Activated B cell treated with CpG ODN at 0.5 μM for 24 hours (primary cell): ENCODE measurements around the gene NDE1. TPM values are rescaled to one million over a fixed set of nuclear protein-coding genes. Genes with fewer than 3 reads are reported as not detected.
"Not testable (repeated sequence)": the region's sequence is repeated elsewhere in the genome, so short reads cannot be mapped to it uniquely, and the experiment has no call there.

ENCODE experiments used
- ATAC-seq: fragments of 200-7000 bp; cut with Tn5 transposase; one replicate; pipeline ENCODE4 v1.10.0; 2021; ENCODE audit warnings: low read depth, mild to moderate bottlenecking, moderate library complexity
- CTCF ChIA-PET: fragments of 350-600 bp; sonication (Branson Sonifier 250); formaldehyde crosslinking; loops from one replicate; lab custom pipeline; 2021; ENCODE audit warnings: antibody characterized with exemption; lab: Charles Lee
- POLR2A ChIA-PET: fragments of 350-600 bp; sonication (Branson Sonifier 250); formaldehyde crosslinking; loops from one replicate; lab custom pipeline; 2021; ENCODE audit warnings: antibody characterized with exemption; lab: Charles Lee
- DNase-seq: peaks from one replicate; pipeline ENCODE4 v3.0.0; 2022
- H3K27ac Mint-ChIP-seq: one replicate; pipeline ENCODE4 v1.8.0; 2020; ENCODE audit warnings: mixed read lengths
- H3K27me3 Mint-ChIP-seq: one replicate; pipeline ENCODE4 v1.8.0; 2021; ENCODE audit warnings: mixed read lengths
- H3K36me3 Mint-ChIP-seq: one replicate; pipeline ENCODE4 v1.8.0; 2021; ENCODE audit warnings: low read depth, mixed read lengths
- H3K4me1 Mint-ChIP-seq: one replicate; pipeline ENCODE4 v1.8.0; 2021; ENCODE audit warnings: mixed read lengths
- H3K4me3 Mint-ChIP-seq: one replicate; pipeline ENCODE4 v1.8.0; 2020; ENCODE audit warnings: mild to moderate bottlenecking, mixed read lengths
- H3K9me3 Mint-ChIP-seq: one replicate; pipeline ENCODE4 v1.8.0; 2020; ENCODE audit warnings: mixed read lengths
- intact Hi-C: fragments of 100-400 bp; cut with micrococcal nuclease; formaldehyde crosslinking; loops from one replicate; pipeline ENCODE4 v1.15.1; 2024
- total RNA-seq: library from RNA; stranded (reverse); gene quantifications from 2 replicates; pipeline ENCODE4 v1.2.3, GENCODE V29; 2022
- TF ChIP-seq, protein P1 (sequence below): fragments of 200-600 bp; IDR thresholded peaks from one replicate; pipeline ENCODE4 v1.8.0; 2022; ENCODE audit warnings: antibody characterized with exemption, mild to moderate bottlenecking

The NDE1 gene
- total RNA-seq, 1 donor from 2014 or later = 163 TPM

- H3K4me1 Mint-ChIP-seq = no peaks in the 10 kb centered on the region
Observed at GRCh38 chr16:15605839-15606517, 44.1 kb upstream of the NDE1 start.

DNA sequence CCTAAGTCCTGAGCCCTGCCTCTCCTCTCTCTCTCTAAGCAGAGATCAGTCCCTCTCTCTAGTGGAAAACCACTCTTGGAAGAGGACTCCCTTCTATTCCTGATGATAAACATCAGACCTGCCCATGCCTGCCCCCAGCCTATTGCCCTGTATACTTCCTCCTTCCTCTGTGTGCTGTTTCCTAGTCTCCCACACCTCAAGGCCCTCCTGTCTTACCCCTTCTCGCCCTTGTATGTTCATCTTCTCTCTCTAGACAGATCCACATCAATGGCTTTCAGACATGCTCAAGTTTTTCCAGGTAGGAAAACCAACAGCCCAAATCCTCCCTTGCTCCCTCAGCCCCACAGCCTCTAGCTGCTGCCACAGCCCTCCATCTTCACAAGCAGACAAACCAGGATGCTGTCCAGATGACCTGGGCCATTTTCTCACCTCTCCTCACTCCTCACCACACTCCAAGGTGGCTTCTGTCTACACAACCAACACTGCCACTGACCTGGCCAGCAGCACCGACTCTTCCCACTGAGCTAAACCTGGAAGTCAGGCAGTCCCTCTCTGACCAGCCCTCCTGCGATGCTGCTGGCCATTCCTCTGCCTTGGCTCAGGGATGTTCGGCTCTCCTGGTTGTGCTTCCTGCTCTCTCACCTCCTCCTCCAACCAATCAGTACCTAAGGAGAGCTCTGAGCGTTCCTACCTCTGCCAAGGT is 43.4 kb upstream of the NDE1 start:
- Mint-ChIP-seq H3K27me3 (no peaks in the 10 kb centered on the region), H3K36me3 (peaks cover 97% of the 10 kb centered on the region), H3K9me3 (no peaks in the 10 kb centered on the region), H3K4me3 (no peak overlapping the region), H3K4me1 (no peaks in the 10 kb centered on the region), H3K27ac (peak overlapping the region; percentile 69)
- TF ChIP-seq, protein P1, sequence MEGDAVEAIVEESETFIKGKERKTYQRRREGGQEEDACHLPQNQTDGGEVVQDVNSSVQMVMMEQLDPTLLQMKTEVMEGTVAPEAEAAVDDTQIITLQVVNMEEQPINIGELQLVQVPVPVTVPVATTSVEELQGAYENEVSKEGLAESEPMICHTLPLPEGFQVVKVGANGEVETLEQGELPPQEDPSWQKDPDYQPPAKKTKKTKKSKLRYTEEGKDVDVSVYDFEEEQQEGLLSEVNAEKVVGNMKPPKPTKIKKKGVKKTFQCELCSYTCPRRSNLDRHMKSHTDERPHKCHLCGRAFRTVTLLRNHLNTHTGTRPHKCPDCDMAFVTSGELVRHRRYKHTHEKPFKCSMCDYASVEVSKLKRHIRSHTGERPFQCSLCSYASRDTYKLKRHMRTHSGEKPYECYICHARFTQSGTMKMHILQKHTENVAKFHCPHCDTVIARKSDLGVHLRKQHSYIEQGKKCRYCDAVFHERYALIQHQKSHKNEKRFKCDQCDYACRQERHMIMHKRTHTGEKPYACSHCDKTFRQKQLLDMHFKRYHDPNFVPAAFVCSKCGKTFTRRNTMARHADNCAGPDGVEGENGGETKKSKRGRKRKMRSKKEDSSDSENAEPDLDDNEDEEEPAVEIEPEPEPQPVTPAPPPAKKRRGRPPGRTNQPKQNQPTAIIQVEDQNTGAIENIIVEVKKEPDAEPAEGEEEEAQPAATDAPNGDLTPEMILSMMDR = no peak
- CTCF ChIA-PET = no interaction called here
- DNase-seq (no peak), ATAC-seq (no peak)
- intact Hi-C loops = no loop called here
- POLR2A ChIA-PET = no interaction called here

More at GRCh38 chr16:15605839-15606517, 44.1 kb upstream of the NDE1 start:
- no peak for ATAC-seq
- no peaks in the 10 kb centered on the region for H3K9me3 Mint-ChIP-seq
- H3K4me3 Mint-ChIP-seq = no peak overlapping the region
- peak overlapping the region; percentile 69 for H3K27ac Mint-ChIP-seq
- CTCF ChIA-PET = no interaction called here
- no peak for DNase-seq
- intact Hi-C loops = no loop called here
- POLR2A ChIA-PET = interaction anchor here (1.7 kb wide), 1 partner anchor 15 kb away, joined by 3 read pairs; no protein-coding TSS in a partner anchor
- H3K36me3 Mint-ChIP-seq = peaks cover 98% of the 10 kb centered on the region
- H3K27me3 Mint-ChIP-seq = no peaks in the 10 kb centered on the region
- TF ChIP-seq, protein P1 = no peak

- intact Hi-C loops, H3K4me3 Mint-ChIP-seq, ATAC-seq, H3K27me3 Mint-ChIP-seq, H3K4me1 Mint-ChIP-seq, H3K27ac Mint-ChIP-seq, CTCF ChIA-PET, DNase-seq, H3K9me3 Mint-ChIP-seq: not testable (repeated sequence)
- H3K36me3 Mint-ChIP-seq = peaks cover 97% of the 10 kb centered on the region
- POLR2A ChIA-PET = interaction anchor here (0.8 kb wide), 1 partner anchor 17 kb away, joined by 4 read pairs; no protein-coding TSS in a partner anchor
Observed at GRCh38 chr16:15607221-15607699, 42.8 kb upstream of the NDE1 start.

DNA sequence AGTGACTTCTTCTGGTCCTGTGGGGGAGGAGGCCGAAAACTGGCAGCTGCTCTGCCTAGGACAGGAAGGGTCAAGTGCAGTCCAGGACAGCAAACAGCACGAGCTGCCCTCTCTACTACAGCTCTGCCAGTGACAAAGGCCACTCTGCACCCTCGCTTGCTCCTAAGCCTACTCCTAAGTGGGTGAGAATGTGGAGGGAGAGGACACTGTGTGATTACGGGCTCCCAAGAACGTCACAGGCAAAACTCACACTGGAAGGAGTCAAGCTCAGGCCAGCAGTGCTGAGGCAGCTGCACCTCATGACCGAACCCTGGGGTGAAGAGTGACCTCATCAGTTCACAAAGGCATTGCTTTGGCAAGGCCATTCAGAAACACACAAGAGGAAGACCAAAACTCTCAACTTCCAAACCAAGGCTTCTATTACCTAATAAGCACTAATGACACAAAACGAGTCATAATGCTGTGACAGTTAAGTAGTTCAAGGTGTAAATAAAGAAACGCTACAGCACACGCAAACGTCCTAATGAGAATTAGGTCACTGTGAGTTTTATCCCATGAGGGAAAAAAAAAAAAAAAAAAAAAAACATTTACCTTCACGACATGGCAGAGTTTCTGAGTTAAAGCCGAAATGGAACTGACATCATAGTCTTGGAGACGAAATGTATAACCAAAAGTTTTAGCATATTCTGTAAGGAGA is 42.2 kb upstream of the NDE1 start:
- no peaks in the 10 kb centered on the region for H3K27me3 Mint-ChIP-seq
- TF ChIP-seq, protein P1 = no peak
- DNase-seq = no peak
- ChIA-PET CTCF (no interaction called here), POLR2A (interaction anchor here (0.8 kb wide), 1 partner anchor 17 kb away, joined by 4 read pairs; no protein-coding TSS in a partner anchor)
- no peaks in the 10 kb centered on the region for H3K4me1 Mint-ChIP-seq
- no peak overlapping the region for H3K4me3 Mint-ChIP-seq
- ATAC-seq = no peak
- peak overlapping the region; percentile 41 for H3K27ac Mint-ChIP-seq
- intact Hi-C loops = no loop called here
- peaks cover 97% of the 10 kb centered on the region for H3K36me3 Mint-ChIP-seq
- no peaks in the 10 kb centered on the region for H3K9me3 Mint-ChIP-seq

DNA sequence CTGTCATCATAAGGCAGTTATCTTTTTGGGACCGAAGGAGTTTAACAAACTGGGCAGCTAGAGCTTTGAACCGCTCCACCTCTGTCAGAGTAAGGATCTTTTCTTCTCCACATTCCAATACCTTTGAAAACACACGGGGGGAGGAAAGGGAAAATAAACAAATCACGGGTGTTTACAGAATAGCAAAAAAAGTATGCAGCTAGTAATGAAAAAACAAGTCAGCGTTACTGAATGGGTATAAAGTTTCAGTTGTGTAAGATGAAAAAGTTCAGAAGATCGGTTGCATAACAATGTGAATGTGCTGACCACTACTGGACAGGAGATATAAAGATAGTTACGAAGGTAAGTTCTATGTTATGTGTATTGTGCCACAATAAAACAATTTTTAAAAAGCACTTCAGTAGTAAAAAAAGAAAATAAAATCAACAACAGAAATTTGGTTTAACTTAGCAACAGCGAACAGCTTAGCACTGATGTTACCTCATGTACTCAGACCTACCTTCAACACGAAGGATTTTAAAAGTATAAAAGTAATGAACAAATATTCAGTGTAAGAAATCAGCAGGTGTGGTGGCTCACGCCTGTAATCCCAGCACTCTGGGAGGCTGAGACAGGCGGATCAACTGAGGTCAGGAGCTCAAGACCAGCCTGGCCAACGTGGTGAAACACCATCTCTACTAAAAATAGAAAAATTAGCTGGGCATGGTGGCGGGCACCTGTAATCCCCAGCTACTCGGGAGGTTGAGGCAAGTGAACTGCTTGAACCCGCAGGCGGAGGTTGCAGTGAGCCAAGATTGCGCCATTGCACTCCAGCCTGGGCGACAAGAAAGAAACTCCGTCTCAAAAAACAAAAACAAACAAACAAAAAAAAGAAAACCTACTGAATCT is 41.4 kb upstream of the NDE1 start:
- TF ChIP-seq, protein P1 = no peak
- Mint-ChIP-seq H3K9me3 (no peaks in the 10 kb centered on the region), H3K27me3 (no peaks in the 10 kb centered on the region), H3K4me1 (no peaks in the 10 kb centered on the region), H3K36me3 (peaks cover 94% of the 10 kb centered on the region), H3K4me3 (no peak overlapping the region), H3K27ac (peak overlapping the region; percentile 41)
- intact Hi-C loops = no loop called here
- ChIA-PET CTCF (no interaction called here), POLR2A (no interaction called here)
- ATAC-seq (no peak), DNase-seq (no peak)
